ES-I3 (cell line): Measurements from ENCODE around the gene NLRP6.
"Not testable (repeated sequence)": the region's sequence is repeated elsewhere in the genome, so short reads cannot be mapped to it uniquely, and the experiment has no call there.

Experiments
- H3K36me3 ChIP-seq: 2 replicates; pipeline ENCODE4 v1.6.1; 2013; ENCODE audit warnings: mild to moderate bottlenecking, low read length, control low read depth, moderate library complexity; ENCODE audit not compliant: insufficient read depth
- H3K4me1 ChIP-seq: 2 replicates; pipeline ENCODE4 v1.6.1; 2013; ENCODE audit warnings: mild to moderate bottlenecking, control low read depth, low read length; ENCODE audit not compliant: insufficient read depth
- H3K9ac ChIP-seq: 2 replicates; pipeline ENCODE4 v1.6.1; 2013; ENCODE audit warnings: low read depth, mild to moderate bottlenecking, low read length, moderate library complexity
- H3K9me3 ChIP-seq: 2 replicates; pipeline ENCODE4 v1.6.1; 2013; ENCODE audit warnings: mild to moderate bottlenecking, low read length, moderate library complexity; ENCODE audit not compliant: control insufficient read depth, insufficient read depth

The NLRP6 gene

GRCh38 chr11:268716-269145, 9.5 kb upstream of the NLRP6 start:
- H3K9ac ChIP-seq, H3K36me3 ChIP-seq, H3K4me1 ChIP-seq, H3K9me3 ChIP-seq: not testable (repeated sequence)

GRCh38 chr11:269146-269890, 8.9 kb upstream of the NLRP6 start:
- Histone ChIP-seq H3K9ac (peak overlapping the region; percentile 2), H3K36me3 (no peaks in the 10 kb centered on the region)

GRCh38 chr11:270451-271318, 7.5 kb upstream of the NLRP6 start:
- Histone ChIP-seq H3K4me1 (peaks cover 6% of the 10 kb centered on the region), H3K36me3 (no peaks in the 10 kb centered on the region), H3K9ac (no peak overlapping the region), H3K9me3 (no peaks in the 10 kb centered on the region)

More at GRCh38 chr11:269146-269890, 8.9 kb upstream of the NLRP6 start:
- Histone ChIP-seq H3K4me1 (peaks cover 6% of the 10 kb centered on the region), H3K9me3 (no peaks in the 10 kb centered on the region)

- Histone ChIP-seq H3K36me3 (no peaks in the 10 kb centered on the region), H3K4me1 (peaks cover 6% of the 10 kb centered on the region), H3K9ac (no peak overlapping the region), H3K9me3 (peaks cover 2% of the 10 kb centered on the region; the same call in 1 of the 2 replicates)
Measured at GRCh38 chr11:271319-271715, 6.9 kb upstream of the NLRP6 start.

- H3K9me3 ChIP-seq, result peaks cover 4% of the 10 kb centered on the region; the same call in 1 of the 2 replicates
- no peak overlapping the region for H3K9ac ChIP-seq
Measured at GRCh38 chr11:272195-272930, 5.8 kb upstream of the NLRP6 start.

GRCh38 chr11:272931-273198, 5.3 kb upstream of the NLRP6 start:
- H3K36me3 ChIP-seq, result no peaks in the 10 kb centered on the region
- no peak overlapping the region for H3K9ac ChIP-seq
- peaks cover 6% of the 10 kb centered on the region for H3K4me1 ChIP-seq
- peaks cover 4% of the 10 kb centered on the region; the same call in 1 of the 2 replicates for H3K9me3 ChIP-seq

More at GRCh38 chr11:272195-272930, 5.8 kb upstream of the NLRP6 start:
- H3K36me3 ChIP-seq, result no peaks in the 10 kb centered on the region
- peaks cover 6% of the 10 kb centered on the region for H3K4me1 ChIP-seq

- Histone ChIP-seq H3K9ac (no peak overlapping the region), H3K9me3 (peaks cover 4% of the 10 kb centered on the region; the same call in 1 of the 2 replicates), H3K4me1 (no peaks in the 10 kb centered on the region), H3K36me3 (no peaks in the 10 kb centered on the region)
Measured at GRCh38 chr11:276219-276618, 2.0 kb upstream of the NLRP6 start.

GRCh38 chr11:279040-279965, 1.1 kb downstream of the NLRP6 start:
- H3K9me3 ChIP-seq, result peaks cover 4% of the 10 kb centered on the region; the same call in 1 of the 2 replicates
- H3K4me1 ChIP-seq, result peaks cover 3% of the 10 kb centered on the region; the same call in 1 of the 2 replicates
- H3K9ac ChIP-seq, result no peak overlapping the region; the same call in 1 of the 2 replicates
- no peaks in the 10 kb centered on the region for H3K36me3 ChIP-seq

GRCh38 chr11:279966-280705, 1.9 kb downstream of the NLRP6 start:
- H3K36me3 ChIP-seq, result no peaks in the 10 kb centered on the region
- H3K9ac ChIP-seq, result no peak overlapping the region
- peaks cover 3% of the 10 kb centered on the region; the same call in 1 of the 2 replicates for H3K4me1 ChIP-seq

GRCh38 chr11:280706-281485, 2.7 kb downstream of the NLRP6 start:
- Histone ChIP-seq H3K9me3 (peaks cover 4% of the 10 kb centered on the region; the same call in 1 of the 2 replicates), H3K4me1 (peaks cover 3% of the 10 kb centered on the region; the same call in 1 of the 2 replicates), H3K9ac (no peak overlapping the region), H3K36me3 (no peaks in the 10 kb centered on the region)

More at GRCh38 chr11:279966-280705, 1.9 kb downstream of the NLRP6 start:
- H3K9me3 ChIP-seq, result peaks cover 4% of the 10 kb centered on the region; the same call in 1 of the 2 replicates

- Histone ChIP-seq H3K9me3 (no peaks in the 10 kb centered on the region), H3K36me3 (no peaks in the 10 kb centered on the region), H3K9ac (no peak overlapping the region), H3K4me1 (peaks cover 3% of the 10 kb centered on the region; the same call in 1 of the 2 replicates)
Measured at GRCh38 chr11:281486-282161, 3.4 kb downstream of the NLRP6 start.

- Histone ChIP-seq H3K9ac (no peak overlapping the region), H3K36me3 (no peaks in the 10 kb centered on the region)
Measured at GRCh38 chr11:282171-282570, 4.0 kb downstream of the NLRP6 start.

More at GRCh38 chr11:282171-282570, 4.0 kb downstream of the NLRP6 start:
- Histone ChIP-seq H3K9me3 (no peaks in the 10 kb centered on the region), H3K4me1 (peaks cover 4% of the 10 kb centered on the region; the same call in 1 of the 2 replicates)
